Tibial artery (tissue), 4 donors: ENCODE results near the gene TNFRSF19.

ENCODE experiments used
- DNase-seq, 2 donors: peaks; one replicate each; pipeline ENCODE4 v3.0.0-alpha.2; 2019
- H3K27ac ChIP-seq, 2 donors: fragments of 200-600 bp; sonication (generic) in 1 of 2; 1 replicate in 1 of 2; 2 replicates in 1 of 2; pipeline ENCODE4 v1.5.1; 2018 to 2019; ENCODE audit warnings: mild to moderate bottlenecking in 1 of 2
- H3K27me3 ChIP-seq, 2 donors: fragments of 200-600 bp; sonication (generic) in 1 of 2; one replicate each; pipeline versions ENCODE4 v1.5.1 to v1.6.0; 2016 to 2019
- H3K36me3 ChIP-seq, 3 donors: fragments of 200-600 bp; sonication (generic) in 2 of 3; one replicate each; pipeline ENCODE4 v1.5.1; 2016 to 2019; ENCODE audit warnings: mild to moderate bottlenecking in 2 of 3
- H3K4me1 ChIP-seq, 4 donors: fragments of 200-600 bp; sonication (generic) in 2 of 4; 1 replicate in 3 of 4; 2 replicates in 1 of 4; pipeline ENCODE4 v1.5.1; 2016 to 2019
- H3K4me3 ChIP-seq, 2 donors: fragments of 200-600 bp; sonication (generic) in 1 of 2; 1 replicate in 1 of 2; 2 replicates in 1 of 2; pipeline ENCODE4 v1.5.1; 2018 to 2019; ENCODE audit warnings: mild to moderate bottlenecking in 2 of 2
- H3K9me3 ChIP-seq, 3 donors: fragments of 200-600 bp; sonication (generic) in 1 of 3; one replicate each; pipeline ENCODE4 v1.5.1; 2016 to 2019
- CTCF ChIP-seq, 2 experiments: fragments of 200-600 bp in 1 of 2; fragments of 450-650 bp in 1 of 2; IDR thresholded peaks; one replicate each; pipeline ENCODE4 v1.5.1; 2017 to 2019; ENCODE audit warnings: antibody characterized with exemption in 2 of 2, mild to moderate bottlenecking in 1 of 2, moderate library complexity in 1 of 2
- intact Hi-C: fragments of 100-400 bp; cut with DNase I; formaldehyde crosslinking; loops from one replicate; pipeline ENCODE4 v1.15.0; 2023; ENCODE audit warnings: low total_unique reads

Gene TNFRSF19

DNA sequence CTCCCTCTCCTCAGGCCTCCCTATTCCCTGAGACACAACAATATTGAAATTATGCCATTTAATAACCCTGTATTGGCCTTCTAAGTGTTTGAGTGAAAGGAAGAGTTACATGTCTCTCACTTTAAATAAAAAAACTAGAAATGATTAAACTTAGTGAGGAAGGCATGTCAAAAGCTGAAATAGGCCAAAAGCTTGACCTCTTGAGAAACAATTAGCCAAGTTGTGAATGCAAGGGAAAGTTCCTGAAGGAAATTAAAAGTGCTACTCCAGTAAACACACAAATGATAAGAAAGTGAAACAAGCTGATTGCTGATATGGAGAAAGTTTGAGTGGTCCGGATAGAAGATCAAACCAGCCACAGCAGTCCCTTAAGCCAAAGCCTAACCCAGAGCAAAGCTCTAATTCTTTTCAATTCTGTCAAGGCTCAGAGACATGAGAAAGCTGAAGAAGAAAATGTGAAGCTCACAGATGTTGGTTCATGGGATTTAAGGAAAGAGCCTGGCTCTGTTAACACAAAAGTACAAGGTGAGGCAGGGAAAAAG is 127.6 kb downstream of the TNFRSF19 start:
- Histone ChIP-seq H3K9me3 (no peaks in the 10 kb centered on the region), H3K27me3 (peaks cover 0 to 10% of the 10 kb centered on the region in 2 donors), H3K27ac (no peak overlapping the region), H3K4me3 (no peak overlapping the region), H3K36me3 (no peaks in the 10 kb centered on the region), H3K4me1 (peaks cover 0 to 5% (median 0%) of the 10 kb centered on the region in 4 donors)
- no peak for DNase-seq
- intact Hi-C loops, result no loop called here
- TF ChIP-seq CTCF (IDR thresholded peaks at IDR 0.05), result no peak

DNA sequence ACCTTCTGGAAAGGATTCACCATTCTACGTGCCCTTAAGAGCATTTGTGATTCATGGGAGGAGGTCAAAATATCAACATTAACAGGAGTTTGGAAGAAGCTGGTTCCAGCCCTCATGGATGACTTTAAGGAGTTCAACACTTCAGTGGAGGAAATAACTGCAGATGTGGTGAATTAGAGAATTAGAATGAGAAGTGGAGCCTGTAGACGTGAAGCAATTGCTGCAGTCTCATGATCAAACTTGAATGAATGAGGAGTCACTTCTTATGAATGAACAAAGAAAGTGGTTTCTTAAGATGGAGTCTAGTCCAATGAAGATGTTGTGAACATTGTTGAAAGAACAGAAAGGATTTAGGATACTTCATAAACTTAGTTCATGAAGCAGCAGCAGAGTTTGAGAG is 129.1 kb downstream of the TNFRSF19 start:
- DNase-seq, result no peak
- H3K27ac ChIP-seq, result no peak overlapping the region
- intact Hi-C loops, result no loop called here
- no peak for TF ChIP-seq CTCF (IDR thresholded peaks at IDR 0.05)
- no peaks in the 10 kb centered on the region for H3K9me3 ChIP-seq
- no peak overlapping the region for H3K4me3 ChIP-seq
- H3K36me3 ChIP-seq, result no peaks in the 10 kb centered on the region
- peaks cover 0 to 10% of the 10 kb centered on the region in 2 donors for H3K27me3 ChIP-seq
- H3K4me1 ChIP-seq, result peaks cover 0 to 5% (median 0%) of the 10 kb centered on the region in 4 donors

GRCh38 chr13:23701186-23701585 is 131.0 kb downstream of the TNFRSF19 start:
- Histone ChIP-seq H3K27me3 (no peaks in the 10 kb centered on the region), H3K36me3 (no peaks in the 10 kb centered on the region), H3K27ac (peak overlapping the region in 1 of 2 donors; percentile 19), H3K4me1 (peaks cover 0 to 5% (median 0%) of the 10 kb centered on the region in 4 donors), H3K4me3 (no peak overlapping the region), H3K9me3 (no peaks in the 10 kb centered on the region)
- TF ChIP-seq CTCF (IDR thresholded peaks at IDR 0.05), result no peak
- intact Hi-C loops, result no loop called here
- no peak for DNase-seq

DNA sequence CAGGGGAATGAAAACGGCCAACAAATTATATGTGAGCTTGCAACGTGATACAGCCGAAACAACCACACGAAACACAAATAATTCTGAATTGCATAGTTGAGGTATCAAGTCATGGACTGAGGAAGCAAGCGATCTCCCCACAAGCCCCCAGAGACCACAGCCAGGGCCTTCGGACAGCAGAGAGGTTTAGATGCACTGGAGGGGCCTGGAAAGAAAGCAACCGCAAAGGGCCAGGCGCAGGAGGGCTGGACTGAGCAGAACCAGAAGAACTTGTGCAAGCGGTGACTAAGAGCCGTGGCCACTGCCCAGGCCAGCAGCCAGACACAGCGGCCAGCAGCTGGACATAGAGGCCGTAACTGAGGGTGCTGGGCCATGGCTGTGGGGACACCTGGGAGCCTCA is 131.4 kb downstream of the TNFRSF19 start:
- Histone ChIP-seq H3K9me3 (no peaks in the 10 kb centered on the region), H3K27ac (peak overlapping the region in 1 of 2 donors; percentile 15), H3K27me3 (no peaks in the 10 kb centered on the region), H3K4me3 (no peak overlapping the region), H3K4me1 (peaks cover 0 to 5% (median 0%) of the 10 kb centered on the region in 4 donors), H3K36me3 (no peaks in the 10 kb centered on the region)
- no peak for TF ChIP-seq CTCF (IDR thresholded peaks at IDR 0.05)
- intact Hi-C loops, result no loop called here
- DNase-seq, result peak; percentile 93

DNA sequence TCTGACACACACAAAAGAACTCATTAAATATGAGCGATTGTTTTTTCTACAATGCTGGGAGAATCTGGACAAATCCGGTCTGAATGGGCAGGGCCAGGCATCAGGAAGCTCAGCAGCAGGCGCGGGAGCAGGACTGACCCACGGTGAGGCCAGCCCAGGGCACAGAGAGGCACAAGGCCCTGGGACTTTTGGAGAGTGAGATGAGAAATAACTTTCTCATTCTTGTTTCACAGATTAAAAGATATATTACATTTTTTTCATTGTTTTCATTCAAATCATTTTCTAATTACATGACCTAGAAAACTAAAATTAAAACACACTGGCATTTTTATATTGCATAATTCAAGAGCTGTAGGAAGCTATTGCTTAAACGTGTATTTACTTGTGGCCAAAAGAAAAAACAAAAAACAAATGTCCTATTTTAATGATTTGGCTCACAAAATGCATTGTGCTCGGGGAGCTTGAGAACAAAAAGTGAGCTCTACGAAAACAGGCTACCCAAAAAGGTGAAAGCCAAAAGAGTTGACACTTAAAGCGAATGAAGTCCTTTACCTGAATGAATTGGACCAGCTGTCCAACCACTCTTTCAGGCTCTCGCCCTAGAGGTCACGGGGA is 133.1 kb downstream of the TNFRSF19 start:
- intact Hi-C loops, result no loop called here
- Histone ChIP-seq H3K9me3 (no peaks in the 10 kb centered on the region), H3K4me1 (peaks cover 0 to 5% (median 0%) of the 10 kb centered on the region in 4 donors), H3K27me3 (no peaks in the 10 kb centered on the region), H3K27ac (peak overlapping the region in 1 of 2 donors; percentile 24), H3K4me3 (no peak overlapping the region), H3K36me3 (no peaks in the 10 kb centered on the region)
- no peak for TF ChIP-seq CTCF (IDR thresholded peaks at IDR 0.05)
- peak in 1 of 2 donors; percentile 47 for DNase-seq
